Activated T-cell treated with anti-CD3 and anti-CD28 coated beads, Interleukin-2, amount 50 U/mL, for 1 hour (primary cell): ENCODE results near the gene VWA7.

Source experiments
- DNase-seq: peaks from one replicate; pipeline ENCODE4 v3.0.0-alpha.2; 2020

The VWA7 gene

GRCh38 chr6:31744422-31744821, 32.7 kb downstream of the VWA7 start:
- no peak for DNase-seq

GRCh38 chr6:31742894-31743293, 34.2 kb downstream of the VWA7 start:
- no peak for DNase-seq

- DNase-seq, result no peak
These were observed 35.3 kb downstream of the VWA7 start for GRCh38 chr6:31741815-31742214.

- no peak for DNase-seq
These were observed 36.5 kb downstream of the VWA7 start for GRCh38 chr6:31740397-31741223.

- peak; percentile 92 for DNase-seq
These were observed 37.3 kb downstream of the VWA7 start, which contains the start of gene MSH5 for GRCh38 chr6:31739639-31740396. Gene MSH5 (plus strand): TSS chr6:31740005. CDS start chr6:31740467, 462 bp downstream.

- DNase-seq, result peak; percentile 55
These were observed 38.8 kb downstream of the VWA7 start for GRCh38 chr6:31737991-31738979.

GRCh38 chr6:31737315-31737990, 39.7 kb downstream of the VWA7 start:
- DNase-seq, result no peak

- no peak for DNase-seq
These were observed 40.3 kb downstream of the VWA7 start for GRCh38 chr6:31736768-31737314.

GRCh38 chr6:31736021-31736767, 40.9 kb downstream of the VWA7 start, which contains the start of gene CLIC1:
Gene CLIC1 (minus strand): TSS chr6:31736530. CDS start chr6:31736300, 230 bp downstream.
- peak; percentile 82 for DNase-seq

- peak; percentile 62 for DNase-seq
These were observed 42.2 kb downstream of the VWA7 start for GRCh38 chr6:31734821-31735406.

GRCh38 chr6:31734247-31734820, 42.8 kb downstream of the VWA7 start:
- DNase-seq, result no peak

- DNase-seq, result no peak
These were observed 43.4 kb downstream of the VWA7 start for GRCh38 chr6:31733734-31734133.

GRCh38 chr6:31732029-31732428, 45.1 kb downstream of the VWA7 start:
- no peak for DNase-seq

GRCh38 chr6:31730631-31731086, 46.5 kb downstream of the VWA7 start:
- no peak for DNase-seq

GRCh38 chr6:31729979-31730630, 47.0 kb downstream of the VWA7 start:
- peak; percentile 78 for DNase-seq

GRCh38 chr6:31729515-31729978, 47.6 kb downstream of the VWA7 start:
- peak; percentile 86 for DNase-seq

- no peak for DNase-seq
These were observed 48.2 kb downstream of the VWA7 start, which contains the start of gene DDAH2 for GRCh38 chr6:31728767-31729514. Gene DDAH2 (minus strand): TSS chr6:31729299. CDS start chr6:31729161, 138 bp downstream.
